ENCODE results near the gene ATE1.
"Not testable (repeated sequence)": the region's sequence is repeated elsewhere in the genome, so short reads cannot be mapped to it uniquely, and the experiment has no call there.

ATE1 gene

DNA sequence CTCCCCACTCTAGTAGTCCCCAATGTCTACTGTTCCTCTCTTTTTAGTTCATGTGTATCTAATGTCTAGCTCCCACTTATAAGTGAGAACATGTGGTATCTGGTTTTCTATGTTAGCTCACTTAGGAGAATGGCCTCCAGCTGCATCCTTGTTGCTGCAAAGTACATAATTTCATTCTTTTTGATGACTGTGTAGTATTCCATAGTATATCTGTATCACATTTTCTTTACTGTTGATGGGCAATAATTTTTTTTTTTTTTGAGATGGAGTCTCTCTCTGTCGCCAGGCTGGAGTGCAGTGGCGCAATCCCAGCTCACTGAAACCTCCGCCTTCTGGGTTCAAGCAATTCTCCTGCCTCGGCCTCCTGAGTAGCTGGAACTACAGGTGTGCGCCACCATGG lies 101.1 kb downstream of the ATE1 start:
- not testable (repeated sequence) for DNase-seq

- DNase-seq = no peak
Measured at GRCh38 chr10:121823993-121824463, 103.8 kb downstream of the ATE1 start.

DNA sequence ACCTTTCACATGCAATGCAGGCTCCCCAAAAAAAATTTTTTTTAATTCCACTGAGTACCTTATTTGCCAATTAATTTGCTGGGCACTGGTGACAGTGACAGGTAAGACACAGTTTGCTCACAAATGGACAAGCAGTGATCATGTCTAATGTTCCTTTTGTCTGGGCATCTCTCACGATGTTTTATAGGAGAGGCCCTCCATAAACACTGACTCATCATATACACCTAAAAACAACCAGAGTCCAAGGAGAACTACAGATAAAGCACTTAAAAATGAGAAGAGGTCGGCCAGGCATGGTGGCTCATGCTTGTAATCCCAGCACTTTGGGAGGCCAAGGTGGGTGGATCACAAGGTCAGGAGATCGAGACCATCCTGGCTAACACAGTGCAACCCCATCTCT lies 105.1 kb downstream of the ATE1 start:
- DNase-seq = no peak

- DNase-seq = no peak
Measured at GRCh38 chr10:121822180-121822579, 105.7 kb downstream of the ATE1 start.

- DNase-seq = no peak
Measured at GRCh38 chr10:121819049-121819448, 108.8 kb downstream of the ATE1 start.

DNA sequence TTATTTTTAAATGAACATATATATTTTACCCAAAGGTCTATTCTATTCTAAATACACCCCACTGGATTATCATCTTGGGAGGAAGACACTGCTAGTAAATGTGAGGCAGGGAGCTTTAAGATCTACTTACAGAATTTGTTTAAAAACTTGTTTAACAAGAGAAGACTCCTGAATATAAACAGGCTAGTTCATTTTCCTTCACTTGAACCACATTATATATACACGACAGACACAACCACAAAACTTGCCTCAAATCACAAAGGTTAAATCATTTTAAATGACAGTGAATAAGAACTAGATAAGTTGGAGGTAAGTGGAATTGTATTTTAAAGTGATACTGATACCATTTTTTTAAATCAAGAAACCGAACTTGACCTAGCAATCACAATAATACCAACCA lies 109.2 kb downstream of the ATE1 start:
- DNase-seq = no peak

DNA sequence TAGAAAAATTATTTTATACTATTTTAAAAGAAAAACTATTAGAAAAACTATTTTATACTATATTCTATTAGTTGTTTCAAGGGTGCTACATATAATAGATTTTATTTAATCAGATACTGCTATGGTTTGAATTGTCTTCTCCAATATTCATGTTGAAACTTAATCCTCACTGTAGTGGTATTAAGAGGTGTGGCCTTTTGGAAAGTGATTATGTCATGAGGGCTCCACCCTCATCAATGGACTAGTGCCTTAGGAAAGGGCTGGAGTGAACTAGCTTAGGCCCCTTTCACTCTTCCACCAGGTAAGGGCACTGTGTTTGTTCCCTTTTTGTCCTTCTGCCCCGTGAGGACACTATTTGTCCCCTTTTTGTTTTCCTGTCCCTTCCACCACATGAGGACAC lies 111.6 kb downstream of the ATE1 start:
- no peak for DNase-seq

DNA sequence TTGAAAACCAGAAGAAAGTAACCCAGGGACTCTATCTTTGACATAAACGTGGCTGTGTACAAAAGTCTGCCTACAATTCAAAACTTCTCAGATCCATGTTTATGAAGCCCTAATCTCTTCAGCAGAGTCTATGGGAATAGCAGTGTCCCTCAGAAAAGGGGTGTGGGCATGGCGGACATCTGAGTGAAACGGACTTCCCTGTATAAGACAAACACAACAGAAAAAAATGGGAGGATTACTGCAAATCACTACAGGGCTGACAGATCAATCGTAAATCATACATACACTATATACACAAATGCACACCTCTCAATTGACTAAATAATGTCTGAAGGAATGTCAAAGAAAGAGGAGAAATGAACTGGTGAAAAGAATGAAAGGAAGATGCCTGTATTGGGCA lies 114.0 kb downstream of the ATE1 start:
- DNase-seq = no peak

- DNase-seq = no peak
Measured at GRCh38 chr10:121813211-121813815, 114.5 kb downstream of the ATE1 start.

DNA sequence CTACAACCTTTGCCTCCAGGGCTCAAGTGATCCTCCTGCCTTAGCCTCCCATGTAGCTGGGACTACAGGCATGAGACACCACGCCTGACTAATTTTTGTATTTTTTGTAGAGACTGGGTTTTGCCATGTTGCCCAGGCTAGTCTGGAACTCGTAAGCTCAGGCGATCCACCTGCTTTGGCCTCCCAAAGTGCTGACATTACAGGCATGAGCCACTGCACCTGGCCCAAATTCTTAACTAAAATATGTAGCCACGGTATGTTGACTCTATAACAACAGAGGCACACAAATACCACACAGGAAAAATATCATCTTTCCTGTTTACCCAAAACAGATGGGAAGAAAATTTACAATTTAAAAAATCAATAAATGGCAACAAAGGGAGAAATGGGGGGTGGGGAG lies 115.8 kb downstream of the ATE1 start:
- DNase-seq = no peak

- no peak for DNase-seq
Measured at GRCh38 chr10:121811386-121811785, 116.4 kb downstream of the ATE1 start.

- DNase-seq = no peak
Measured at GRCh38 chr10:121808835-121809234, 119.0 kb downstream of the ATE1 start.

DNA sequence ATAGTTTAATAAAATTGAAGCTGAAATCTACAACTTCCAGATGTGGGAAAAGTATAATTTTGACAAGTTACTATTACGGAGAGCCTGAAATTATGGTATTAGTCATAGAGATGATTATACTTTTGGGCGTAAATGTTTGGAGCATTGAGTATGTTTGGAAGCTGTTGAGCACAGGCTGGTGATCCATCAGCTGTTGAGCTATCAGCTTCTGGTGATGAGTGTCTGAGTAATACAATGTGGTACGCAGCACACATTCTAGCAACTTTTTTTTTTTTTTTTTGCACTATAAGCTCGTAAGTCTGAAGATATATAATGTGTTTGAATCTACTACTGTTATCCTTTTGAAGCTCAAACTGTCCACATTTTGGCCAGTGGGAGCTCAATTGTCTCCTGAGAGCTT lies 123.4 kb downstream of the ATE1 start:
- DNase-seq = no peak

DNA sequence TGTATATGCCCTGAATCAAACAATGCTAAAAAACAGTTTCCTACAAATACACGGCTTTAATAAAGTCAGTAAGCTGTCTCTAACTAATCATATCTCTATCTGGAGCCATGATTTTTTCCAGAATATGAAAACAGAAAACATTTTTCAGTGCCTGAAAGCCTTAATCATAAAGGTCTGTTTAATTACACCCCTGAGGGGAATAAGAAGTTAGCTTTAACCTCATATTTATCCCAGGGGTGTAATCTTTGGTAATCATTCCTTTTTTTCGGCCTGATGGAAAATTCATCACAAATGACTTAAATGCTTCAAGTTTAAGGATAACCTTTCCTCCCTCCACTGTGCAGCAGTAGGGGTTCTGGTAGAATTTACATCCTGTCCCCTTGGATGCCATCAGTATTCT lies 124.2 kb downstream of the ATE1 start:
- no peak for DNase-seq

DNA sequence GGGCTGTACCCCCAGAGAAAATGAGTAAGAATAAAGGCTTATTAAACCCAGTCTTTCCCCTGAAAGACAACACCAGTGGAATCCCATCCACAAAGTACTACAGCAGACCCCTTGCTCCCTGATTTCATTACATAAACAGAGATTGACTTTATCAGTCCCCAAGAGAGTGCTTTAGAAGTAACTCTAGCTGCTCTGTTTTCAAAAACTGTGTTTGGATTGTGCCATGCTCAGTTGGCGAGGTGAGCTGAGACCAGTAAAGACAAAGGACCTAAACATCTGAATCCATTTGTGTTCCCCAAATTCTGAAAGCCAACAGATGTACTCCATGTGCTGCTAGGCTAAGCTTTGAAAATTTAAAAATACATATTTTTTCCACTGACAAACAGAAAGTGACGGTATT lies 127.0 kb downstream of the ATE1 start:
- DNase-seq = no peak

DNA sequence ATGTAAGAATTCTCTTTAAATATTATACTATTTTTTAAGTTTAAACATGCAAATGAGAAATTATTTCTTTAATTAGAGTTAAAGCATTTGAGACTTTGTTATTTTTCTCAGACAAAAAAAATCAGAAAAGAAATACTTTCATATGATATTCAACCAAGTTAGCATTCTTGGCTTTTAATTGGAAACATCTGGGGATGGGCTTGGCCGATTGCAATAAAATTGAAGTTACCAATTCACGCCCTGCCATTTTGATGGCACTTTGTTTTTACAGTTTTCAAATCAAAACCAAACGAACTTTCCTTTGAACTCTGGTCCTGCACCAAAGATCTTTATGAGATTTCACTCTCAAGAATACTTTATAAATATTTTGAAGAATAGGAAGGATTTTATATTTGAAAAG lies 127.7 kb downstream of the ATE1 start:
- DNase-seq = no peak

- no peak for DNase-seq
Measured at GRCh38 chr10:121797490-121797889, 130.3 kb downstream of the ATE1 start.

DNA sequence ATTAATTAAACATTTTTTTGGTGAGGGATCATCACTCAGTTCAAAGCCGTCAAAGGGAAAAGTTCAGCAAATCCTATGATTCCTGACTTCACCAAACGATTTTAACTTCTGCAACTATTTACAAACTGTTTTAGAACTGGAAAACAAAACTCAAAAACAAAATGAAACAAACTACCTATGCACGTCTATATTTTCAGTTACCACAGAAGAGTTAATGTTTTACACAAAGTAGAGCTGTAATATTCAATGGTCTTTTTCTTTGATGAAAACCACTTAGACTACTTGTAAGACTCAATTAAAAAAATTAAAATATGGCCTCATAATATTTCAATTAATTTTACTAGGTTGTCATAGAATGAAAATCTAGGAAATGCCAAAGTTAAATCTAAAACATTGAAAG lies 131.5 kb downstream of the ATE1 start:
- DNase-seq = no peak

- no peak for DNase-seq
Measured at GRCh38 chr10:121792198-121792597, 135.6 kb downstream of the ATE1 start.

- DNase-seq = no peak
Measured at GRCh38 chr10:121791761-121792160, 136.1 kb downstream of the ATE1 start.

DNA sequence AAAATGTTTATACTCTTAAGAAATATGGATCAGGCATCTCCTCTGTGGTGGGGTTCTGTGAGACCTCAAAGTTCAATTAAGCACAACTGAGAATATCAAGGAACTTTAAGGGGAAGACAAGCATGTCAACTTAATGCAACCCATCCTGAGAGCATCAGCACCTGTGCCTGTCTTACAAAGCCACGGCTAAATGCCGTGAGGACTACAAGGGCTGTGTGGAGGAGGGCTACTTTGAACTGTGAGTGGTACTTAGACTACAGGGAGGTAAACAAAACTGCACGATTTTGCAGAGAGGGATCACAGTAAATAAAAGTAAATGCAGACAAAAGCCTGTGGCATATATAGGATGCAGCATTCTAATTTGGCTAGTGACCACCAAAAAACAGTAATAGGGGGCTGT lies 139.1 kb downstream of the ATE1 start:
- DNase-seq = no peak

DNA sequence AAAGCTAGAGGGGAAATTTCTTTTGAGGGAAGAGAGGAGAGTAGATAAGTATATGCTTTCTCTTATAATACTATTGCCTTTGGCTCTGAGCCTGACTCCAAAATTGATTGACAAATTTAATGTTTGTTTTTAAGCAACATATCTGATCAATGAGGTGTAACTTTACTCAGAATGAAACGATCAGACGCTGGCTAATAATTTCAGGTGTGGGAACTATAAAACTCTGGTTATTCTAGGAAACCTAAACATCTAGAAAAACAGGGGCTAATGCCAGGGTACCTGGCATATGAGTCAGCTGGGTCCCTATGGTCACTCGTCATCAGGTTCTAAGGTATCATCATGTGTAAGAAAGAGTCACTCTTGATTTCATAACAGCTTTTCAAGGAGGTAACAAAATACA lies 139.7 kb downstream of the ATE1 start:
- no peak for DNase-seq

GRCh38 chr10:121787169-121787568 lies 140.7 kb downstream of the ATE1 start:
- DNase-seq = no peak

DNA sequence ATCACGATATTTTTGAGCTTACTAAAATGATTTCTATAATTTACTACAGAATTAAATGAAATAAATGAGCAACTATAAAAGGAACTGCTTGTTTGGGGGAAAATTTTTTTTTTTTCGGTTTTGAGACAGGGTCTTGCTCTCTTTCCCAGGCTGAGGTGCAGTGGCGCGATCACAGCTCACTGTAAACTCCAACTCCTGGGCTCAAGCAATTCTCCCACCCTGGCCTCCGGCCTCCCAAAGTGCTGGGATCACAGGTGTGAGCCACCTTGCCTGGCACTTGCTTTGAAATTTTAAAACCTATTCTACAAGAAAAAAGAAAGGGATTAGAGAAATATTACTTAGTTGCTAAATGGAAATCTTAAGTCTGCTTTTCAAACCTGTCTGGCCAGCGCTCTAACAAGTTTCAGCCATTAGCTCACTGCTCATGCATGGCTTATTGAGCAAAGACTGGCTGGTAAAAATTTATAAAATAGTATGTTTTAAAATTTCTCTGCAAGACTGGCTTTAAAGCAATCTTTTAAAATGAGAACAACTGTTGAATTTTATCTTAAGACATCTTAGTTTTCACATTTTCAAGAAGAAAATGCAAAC lies 144.0 kb downstream of the ATE1 start:
- no peak for DNase-seq

- no peak for DNase-seq
Measured at GRCh38 chr10:121781101-121781500, 146.7 kb downstream of the ATE1 start.

All from activated CD4-positive, CD25-positive, alpha-beta regulatory T cell (primary cell).